GM18520 (cell line): ENCODE results near the gene ACP7.
"Not testable (repeated sequence)": the region's sequence is repeated elsewhere in the genome, so short reads cannot be mapped to it uniquely, and the experiment has no call there.

Source experiments
- ATAC-seq: cut with Tn5 transposase; IDR thresholded peaks from one replicate; pipeline ENCODE4 v1.9.1; 2021; ENCODE audit not compliant: unreplicated experiment

The ACP7 gene

GRCh38 chr19:39104186-39104596 lies 20.0 kb downstream of the ACP7 start:
- no peak for ATAC-seq

GRCh38 chr19:39106194-39106593 lies 22.0 kb downstream of the ACP7 start:
- no peak for ATAC-seq

- ATAC-seq: no peak
These were observed 25.5 kb downstream of the ACP7 start for GRCh38 chr19:39109641-39110040.

- no peak for ATAC-seq
These were observed 26.2 kb downstream of the ACP7 start for GRCh38 chr19:39110263-39110967.

GRCh38 chr19:39111593-39112199 lies 27.5 kb downstream of the ACP7 start:
- ATAC-seq: no peak

GRCh38 chr19:39112338-39112890 lies 28.2 kb downstream of the ACP7 start:
- ATAC-seq: no peak

- ATAC-seq: no peak
These were observed 29.0 kb downstream of the ACP7 start for GRCh38 chr19:39113199-39113598.

- no peak for ATAC-seq
These were observed 31.1 kb downstream of the ACP7 start for GRCh38 chr19:39115105-39115847.

- ATAC-seq: not testable (repeated sequence)
These were observed 32.9 kb downstream of the ACP7 start for GRCh38 chr19:39117023-39117422.

GRCh38 chr19:39119830-39120229 lies 35.7 kb downstream of the ACP7 start:
- ATAC-seq: no peak

- ATAC-seq: no peak
These were observed 39.0 kb downstream of the ACP7 start for GRCh38 chr19:39122934-39123731.

GRCh38 chr19:39124136-39124764 lies 40.1 kb downstream of the ACP7 start:
- no peak for ATAC-seq

- ATAC-seq: no peak
These were observed 41.0 kb downstream of the ACP7 start for GRCh38 chr19:39125199-39125553.

GRCh38 chr19:39125554-39126311 lies 41.6 kb downstream of the ACP7 start, which contains the start of gene PAK4:
Gene PAK4, plus strand, starts transcription at chr19:39125786. Its CDS starts 43,768 bp downstream, at chr19:39169554.
- ATAC-seq: peak; percentile 90

- ATAC-seq: no peak
These were observed 42.4 kb downstream of the ACP7 start for GRCh38 chr19:39126312-39127187.

GRCh38 chr19:39127812-39128515 lies 43.8 kb downstream of the ACP7 start:
- ATAC-seq: no peak

- ATAC-seq: no peak
These were observed 44.4 kb downstream of the ACP7 start for GRCh38 chr19:39128516-39129079.

- no peak for ATAC-seq
These were observed 44.9 kb downstream of the ACP7 start for GRCh38 chr19:39129116-39129515.
